OCI-LY1 (cell line): ENCODE measurements around the gene KCNE1.

Experiments
- CTCF ChIP-seq: fragments of 200-600 bp; sonication (generic), shearing (Covaris generic); IDR thresholded peaks from 2 replicates; pipeline ENCODE4 v1.5.1; 2017; ENCODE audit warnings: mild to moderate bottlenecking, antibody characterized with exemption, low read length, moderate library complexity, mixed read lengths
- EZH2 ChIP-seq: fragments of 200-600 bp; sonication (generic), shearing (Covaris generic); IDR thresholded peaks from 2 replicates; pipeline ENCODE4 v1.8.0; 2017; ENCODE audit warnings: borderline replicate concordance, mixed run types, mild to moderate bottlenecking, antibody characterized with exemption, low read length, moderate library complexity, mixed read lengths

GRCh38 chr21:34514576-34515115, 2.6 kb upstream of the KCNE1 start:
- TF ChIP-seq EZH2 (no peak), CTCF (no peak)
